ENCODE measurements around the gene ISY1. TPM values are rescaled to one million over a fixed set of nuclear protein-coding genes. Genes with fewer than 3 reads are reported as not detected.
"Not testable (repeated sequence)": the region's sequence is repeated elsewhere in the genome, so short reads cannot be mapped to it uniquely, and the experiment has no call there.

The ISY1 gene
- total RNA-seq, 1 donor from 2014 or later, result 31.9 TPM

DNA sequence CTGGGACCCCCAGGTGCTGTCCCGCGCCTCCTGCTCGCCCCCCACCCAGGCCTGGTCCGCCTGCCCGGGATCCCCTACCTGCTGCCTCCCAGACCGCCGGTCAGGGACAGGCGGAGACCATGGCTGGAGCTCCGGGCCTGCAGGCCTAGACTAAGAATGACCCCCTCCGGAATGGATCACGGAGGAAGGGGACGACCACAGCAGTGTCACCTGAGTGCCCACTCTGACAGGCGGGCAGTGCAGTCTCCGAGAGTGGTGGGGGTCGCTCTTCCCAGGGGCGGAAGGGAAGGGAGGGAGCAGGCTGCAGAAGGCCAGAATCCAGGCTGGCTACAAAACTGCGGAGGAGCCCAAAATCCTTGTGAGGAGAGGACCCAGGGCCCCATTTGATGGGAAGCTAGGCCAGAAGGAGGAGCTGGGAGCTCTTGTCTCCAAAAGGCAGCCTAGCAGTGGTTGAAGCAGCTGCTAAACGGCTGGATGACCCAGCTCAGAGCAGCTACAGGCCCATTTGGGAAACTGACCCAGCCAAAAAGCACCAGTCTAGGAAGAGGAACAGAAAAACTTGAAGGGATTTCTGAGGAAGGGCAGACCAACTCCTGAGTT is 38.4 kb downstream of the ISY1 start:
- ATAC-seq (peak; percentile 31), DNase-seq (ENCODE audit: low spot score) (peak; percentile 66)
- intact Hi-C loops (cut with DNase I), result no loop called here

DNA sequence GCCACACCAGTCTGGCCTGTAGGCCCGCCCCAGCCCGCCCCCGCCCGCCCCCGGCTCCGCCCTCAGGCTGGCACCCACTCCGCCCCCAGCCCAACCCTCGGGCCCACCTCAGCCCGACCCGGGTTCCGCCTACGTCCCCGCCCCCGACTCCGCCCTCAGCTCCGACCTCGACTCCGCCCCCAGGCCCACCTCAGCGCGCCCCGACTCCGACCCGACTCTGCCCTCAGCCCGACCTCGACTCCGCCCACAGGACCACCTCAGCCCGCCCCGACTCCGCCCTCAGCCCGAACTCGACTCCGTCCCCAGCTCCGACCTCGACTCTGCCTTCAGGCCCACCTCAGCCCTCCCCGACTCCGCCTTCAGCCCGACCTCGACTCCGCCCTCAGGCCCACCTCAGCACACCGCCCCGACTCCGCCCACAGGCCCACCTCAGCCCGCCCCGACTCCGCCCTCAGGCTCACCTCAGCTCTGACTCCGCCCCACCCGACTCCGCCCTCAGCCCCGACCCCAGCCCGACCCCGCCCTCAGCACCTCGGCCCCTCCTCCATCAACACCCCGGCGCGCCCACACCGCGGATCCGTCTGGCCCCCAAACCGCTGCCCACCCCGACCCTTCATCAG is 39.0 kb downstream of the ISY1 start, which contains the start of gene RAB43:
TSS of gene RAB43 (minus strand) at position 13 of the 620 bp plus-strand sequence. CDS start 315 bp downstream, outside the sequence.
- peak; percentile 92 for ATAC-seq
- intact Hi-C loops (cut with DNase I), result no loop called here

DNA sequence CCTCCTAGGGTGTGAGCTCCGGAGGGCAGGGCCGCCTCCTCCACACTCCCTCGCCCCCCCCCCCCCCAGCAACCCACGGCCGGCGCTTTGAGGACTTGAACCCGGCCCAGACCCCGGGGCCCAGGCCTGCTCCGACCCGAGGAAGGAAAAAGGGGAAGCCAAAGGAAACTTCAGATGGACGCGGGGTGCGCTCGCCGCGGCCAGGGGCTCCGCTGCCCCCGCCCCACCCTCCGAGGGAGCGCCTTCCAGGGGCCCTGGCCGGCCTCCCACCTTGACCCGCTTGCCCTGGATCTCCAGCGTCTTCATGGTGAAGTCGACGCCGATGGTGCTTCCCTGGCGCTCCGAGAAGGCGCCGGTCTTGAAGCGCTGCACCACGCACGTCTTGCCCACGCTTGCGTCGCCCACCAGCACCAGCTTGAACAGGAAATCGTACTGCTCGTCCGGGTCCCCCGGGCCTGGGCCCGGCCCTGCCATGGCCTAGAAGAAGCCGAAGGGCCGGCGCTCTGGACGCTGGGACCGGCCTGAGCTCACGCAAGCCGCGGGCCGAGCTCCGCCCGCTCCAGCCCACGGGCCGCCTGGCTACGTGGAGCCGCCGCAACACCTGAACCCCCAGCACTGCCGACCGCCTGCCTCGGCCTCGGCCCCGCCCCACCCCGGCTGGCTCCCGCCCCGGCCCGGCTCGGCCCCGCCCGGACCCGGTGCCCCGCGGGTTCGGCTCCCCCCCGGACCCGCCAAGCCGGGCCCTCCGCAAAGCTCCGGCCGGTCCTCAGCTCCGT is 39.7 kb downstream of the ISY1 start:
- intact Hi-C loops (cut with DNase I), result no loop called here
- DNase-seq (ENCODE audit: low spot score) (peak; percentile 63), ATAC-seq (peak; percentile 3)

More for the DNA sequence above, 39.0 kb downstream of the ISY1 start, which contains the start of gene RAB43:
- DNase-seq (ENCODE audit: low spot score), result peak; percentile 95

DNA sequence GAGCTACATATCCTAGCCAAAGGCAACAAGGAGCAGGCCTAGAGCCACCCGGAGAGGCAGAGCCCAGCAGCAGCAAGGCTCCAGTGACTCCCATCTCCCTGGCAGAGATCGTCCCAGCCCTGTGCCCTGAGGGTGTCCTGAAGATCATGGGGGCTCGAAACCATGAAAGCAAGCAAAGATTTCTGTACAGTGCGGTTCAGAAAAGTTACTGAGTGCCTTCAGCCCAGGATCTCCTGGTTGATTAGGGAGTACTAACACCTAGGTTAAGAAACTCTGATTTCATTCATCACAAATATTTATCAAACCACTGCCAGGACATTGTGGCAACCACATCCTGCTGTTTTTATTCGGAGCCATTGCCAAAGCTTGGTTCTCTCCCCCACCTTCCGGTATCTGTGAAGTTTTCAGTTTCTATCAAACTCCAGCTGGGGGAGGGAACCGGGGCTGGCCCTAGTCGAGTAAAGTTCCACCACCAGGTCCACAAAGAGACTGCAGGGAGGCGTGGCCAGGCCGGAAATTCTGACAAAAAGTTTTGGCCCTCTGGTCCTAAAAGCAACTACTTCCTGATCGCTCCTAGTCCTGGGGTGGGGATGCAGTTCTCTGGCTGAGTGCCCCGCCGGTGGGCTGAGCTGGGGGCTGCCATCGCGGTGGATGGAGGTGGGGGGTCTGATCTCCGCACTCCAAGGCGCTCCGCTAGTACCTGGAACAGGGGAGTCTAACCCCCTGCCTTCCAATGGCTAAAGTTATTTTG is 40.4 kb downstream of the ISY1 start:
- ATAC-seq, result peak; percentile 67
- DNase-seq (ENCODE audit: low spot score), result peak; percentile 89
- intact Hi-C loops (cut with DNase I), result no loop called here

DNA sequence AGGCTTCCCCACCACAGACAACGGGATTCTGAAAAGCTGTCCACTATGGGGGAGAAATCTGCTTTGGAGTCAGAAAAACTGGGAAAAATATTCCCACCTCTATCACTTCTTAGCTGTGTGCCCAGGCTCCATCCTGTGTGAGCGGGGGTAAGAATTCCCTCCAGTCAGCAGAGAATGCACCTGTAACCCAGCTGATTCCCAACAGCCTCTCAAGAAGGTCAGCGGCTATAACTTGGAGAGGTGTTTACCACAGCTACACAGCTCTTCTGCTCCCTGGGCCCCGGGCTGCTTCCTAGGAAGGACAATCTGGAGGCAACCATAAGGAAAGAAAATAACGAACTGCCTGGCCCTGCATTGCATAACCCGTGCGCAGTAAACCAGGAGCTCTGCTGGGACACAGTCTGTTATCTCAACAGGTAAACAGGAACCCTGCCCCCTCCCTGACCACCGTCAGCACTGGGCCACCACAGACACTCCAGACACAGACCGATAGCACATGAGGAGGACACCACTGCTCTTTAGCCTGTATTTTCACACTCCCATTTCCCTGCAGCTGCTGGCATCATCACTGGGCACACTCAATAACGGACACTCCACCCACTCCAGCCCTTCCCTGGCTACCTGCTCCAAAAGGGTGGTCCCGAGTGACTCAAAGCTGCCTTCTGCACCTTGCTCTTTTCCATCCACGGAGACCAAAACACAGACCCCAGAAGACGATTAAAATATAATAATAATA is 41.3 kb downstream of the ISY1 start:
- DNase-seq (ENCODE audit: low spot score), result no peak
- intact Hi-C loops (cut with DNase I), result no loop called here
- no peak for ATAC-seq

DNA sequence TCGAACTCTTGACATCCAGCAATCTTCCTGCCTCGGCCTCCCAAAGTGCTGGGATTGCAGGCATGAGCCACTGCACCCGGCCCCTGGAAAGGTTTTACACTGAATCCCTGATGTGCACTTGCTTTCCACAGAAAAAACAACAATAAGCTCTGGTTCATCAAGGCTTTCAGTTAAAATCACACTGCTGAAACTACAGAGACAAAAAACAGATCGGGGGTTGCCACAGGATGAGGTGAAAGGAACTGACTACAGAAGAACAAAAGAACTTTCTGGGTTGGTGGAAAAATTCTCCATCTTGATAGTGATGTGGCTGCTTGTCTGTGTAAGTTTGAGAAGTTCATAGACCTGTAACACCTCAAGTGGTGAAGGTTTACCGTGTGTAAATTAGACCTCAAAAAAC is 42.1 kb downstream of the ISY1 start:
- intact Hi-C loops (cut with DNase I), result no loop called here
- DNase-seq (ENCODE audit: low spot score), result no peak
- no peak for ATAC-seq

DNA sequence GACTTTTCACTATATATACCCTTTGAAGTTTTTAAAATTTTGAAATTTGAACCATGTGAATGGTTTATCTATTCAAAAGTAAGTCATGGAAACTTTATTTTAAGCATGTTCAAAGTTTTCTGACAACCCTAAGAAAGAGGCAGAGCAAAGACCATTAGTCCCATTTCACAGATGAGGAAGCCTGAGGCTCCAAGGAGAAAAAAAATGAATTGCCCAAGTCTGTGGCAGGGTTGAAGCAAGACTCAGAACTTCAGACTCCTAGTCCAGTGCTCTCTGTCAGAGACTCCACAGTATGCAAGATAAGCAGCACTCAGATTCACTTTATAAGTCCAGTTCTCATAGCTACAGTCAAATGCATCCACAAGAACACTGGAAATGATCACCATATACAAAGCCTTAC is 43.7 kb downstream of the ISY1 start:
- DNase-seq (ENCODE audit: low spot score), result no peak
- no peak for ATAC-seq
- intact Hi-C loops (cut with DNase I), result no loop called here

DNA sequence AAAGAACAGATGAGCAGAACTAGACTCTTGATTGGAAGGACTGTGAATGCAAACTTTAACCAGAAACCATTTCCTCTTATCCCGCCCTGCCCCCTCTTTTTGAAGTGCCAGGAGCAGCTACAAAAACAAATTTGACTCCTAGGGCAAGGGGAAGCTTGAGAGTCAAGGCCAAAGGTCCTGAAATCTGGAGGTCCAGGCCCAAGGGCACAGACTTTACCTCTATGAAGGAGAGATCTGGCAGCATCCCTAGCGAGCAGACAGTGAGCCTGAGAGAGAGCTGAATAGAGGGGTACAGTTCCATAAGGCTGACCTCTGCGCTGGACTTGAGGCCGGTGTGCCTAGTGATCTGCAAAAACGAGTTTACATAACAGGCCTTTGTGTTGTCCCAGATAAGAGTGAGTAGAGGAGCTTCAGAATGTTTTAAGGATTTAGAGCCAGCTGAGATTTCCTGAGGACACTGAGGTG is 44.3 kb downstream of the ISY1 start:
- DNase-seq (ENCODE audit: low spot score), result no peak
- intact Hi-C loops (cut with DNase I), result no loop called here
- ATAC-seq, result no peak

DNA sequence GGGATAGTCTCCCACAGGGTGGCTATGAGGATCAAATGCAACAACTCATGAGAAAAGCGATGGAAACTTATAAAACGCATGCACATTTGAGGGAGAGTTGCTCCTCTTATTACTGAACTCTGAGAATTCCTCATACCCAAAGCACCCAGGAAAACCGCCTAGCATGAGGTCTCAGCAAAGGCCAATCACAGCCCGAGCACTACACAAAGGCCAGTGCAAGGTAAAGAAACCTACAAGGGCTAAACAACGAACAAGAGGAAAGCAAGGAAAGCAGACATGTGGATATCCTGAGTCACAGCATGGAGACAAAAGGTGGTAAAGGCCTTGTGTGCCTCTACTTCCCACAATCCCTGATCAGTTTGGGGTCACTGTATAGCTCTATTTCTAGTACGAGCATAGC is 46.4 kb downstream of the ISY1 start:
- intact Hi-C loops (cut with DNase I), result no loop called here
- no peak for DNase-seq (ENCODE audit: low spot score)
- ATAC-seq, result no peak

DNA sequence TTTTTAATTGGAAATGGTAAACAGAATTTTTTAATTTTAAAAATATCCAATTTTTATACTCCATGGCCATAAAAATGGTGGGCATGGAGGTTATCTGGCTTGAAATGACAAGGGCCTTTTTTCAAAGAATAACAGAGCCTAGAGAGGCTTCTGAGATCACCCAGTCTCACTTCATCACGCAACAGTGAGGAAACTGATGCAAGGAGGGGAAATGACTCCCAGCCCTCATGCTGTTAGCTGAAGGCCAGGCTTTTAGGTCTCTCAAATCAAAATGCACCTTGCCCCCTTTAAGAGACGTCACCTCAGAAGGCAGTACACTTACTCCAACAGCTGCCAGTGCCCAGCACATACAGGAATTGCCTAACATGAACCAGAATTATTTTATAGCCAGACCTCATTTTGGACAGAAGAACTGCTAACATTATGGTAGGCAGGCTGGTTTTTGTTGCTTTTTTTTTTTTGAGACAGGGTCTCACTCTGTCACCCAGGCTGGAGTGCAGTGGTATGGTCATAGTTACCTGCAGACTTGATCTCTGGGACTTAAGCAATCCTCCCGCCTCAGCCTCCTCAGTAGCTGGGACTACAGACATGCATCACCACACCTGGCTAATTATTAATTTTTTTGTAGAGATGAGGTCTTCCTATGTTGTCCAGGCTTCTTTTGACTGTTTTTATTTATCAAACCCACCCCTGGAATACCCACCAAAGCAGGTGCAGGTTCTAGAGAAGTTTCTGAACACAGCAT is 48.4 kb downstream of the ISY1 start:
- ATAC-seq (no peak), DNase-seq (ENCODE audit: low spot score) (no peak)
- intact Hi-C loops (cut with DNase I), result no loop called here

DNA sequence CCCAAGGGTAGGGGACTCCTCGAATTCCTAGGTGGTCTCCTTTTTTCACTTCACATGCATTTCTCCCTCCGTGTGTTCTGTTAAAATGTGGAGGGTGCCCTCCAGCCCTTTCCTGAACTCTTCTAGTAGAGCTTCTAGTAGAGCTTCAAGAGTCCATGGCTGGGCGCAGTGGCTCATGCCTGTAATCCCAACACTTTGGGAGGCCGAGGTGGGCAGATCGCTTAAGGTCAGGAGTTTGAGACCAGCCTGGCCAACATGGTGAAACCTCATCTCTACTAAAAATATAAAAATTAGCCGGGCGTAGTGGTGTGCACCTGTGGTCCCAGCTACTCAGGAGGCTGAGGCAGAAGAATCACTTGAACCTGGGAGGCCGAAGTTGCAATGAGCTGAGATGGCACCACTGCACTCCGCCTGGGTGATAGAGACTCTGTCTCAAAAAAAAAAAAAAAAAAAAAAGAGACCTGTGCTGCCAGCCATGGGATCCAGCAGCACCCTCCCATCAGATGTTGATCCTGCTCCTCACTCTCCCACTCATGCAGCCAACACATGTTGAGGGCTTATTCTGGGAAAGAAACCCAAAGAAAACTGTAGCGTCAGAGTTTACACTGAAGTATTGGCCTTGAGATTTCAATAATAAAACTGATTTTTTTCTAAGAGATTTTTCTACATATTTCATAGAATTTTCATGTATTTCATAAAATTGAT is 49.6 kb downstream of the ISY1 start:
- ATAC-seq, result not testable (repeated sequence)

DNA sequence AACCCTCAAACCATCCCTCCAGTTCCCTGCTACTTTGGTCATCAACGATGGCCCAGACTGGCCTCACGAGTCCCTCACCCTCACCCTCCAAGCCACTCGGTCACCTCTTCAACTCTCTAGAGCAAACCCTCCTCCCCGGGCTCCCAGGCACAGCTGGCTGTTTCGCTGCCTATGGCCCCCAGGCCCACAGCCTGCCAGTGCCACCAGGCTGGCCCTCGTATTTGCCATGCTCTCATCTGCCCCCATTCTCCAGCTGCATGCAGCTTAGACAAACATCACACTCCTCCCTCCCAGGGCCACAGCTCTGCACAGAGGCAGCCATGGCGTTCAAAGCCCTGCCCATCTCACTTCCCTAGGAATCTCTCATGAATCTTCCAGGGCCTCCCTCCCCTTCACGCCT is 53.1 kb downstream of the ISY1 start:
- intact Hi-C loops (cut with DNase I), result no loop called here
- no peak for ATAC-seq

More for the DNA sequence above, 49.6 kb downstream of the ISY1 start:
- DNase-seq (ENCODE audit: low spot score); intact Hi-C loops (cut with DNase I): not testable (repeated sequence)

DNA sequence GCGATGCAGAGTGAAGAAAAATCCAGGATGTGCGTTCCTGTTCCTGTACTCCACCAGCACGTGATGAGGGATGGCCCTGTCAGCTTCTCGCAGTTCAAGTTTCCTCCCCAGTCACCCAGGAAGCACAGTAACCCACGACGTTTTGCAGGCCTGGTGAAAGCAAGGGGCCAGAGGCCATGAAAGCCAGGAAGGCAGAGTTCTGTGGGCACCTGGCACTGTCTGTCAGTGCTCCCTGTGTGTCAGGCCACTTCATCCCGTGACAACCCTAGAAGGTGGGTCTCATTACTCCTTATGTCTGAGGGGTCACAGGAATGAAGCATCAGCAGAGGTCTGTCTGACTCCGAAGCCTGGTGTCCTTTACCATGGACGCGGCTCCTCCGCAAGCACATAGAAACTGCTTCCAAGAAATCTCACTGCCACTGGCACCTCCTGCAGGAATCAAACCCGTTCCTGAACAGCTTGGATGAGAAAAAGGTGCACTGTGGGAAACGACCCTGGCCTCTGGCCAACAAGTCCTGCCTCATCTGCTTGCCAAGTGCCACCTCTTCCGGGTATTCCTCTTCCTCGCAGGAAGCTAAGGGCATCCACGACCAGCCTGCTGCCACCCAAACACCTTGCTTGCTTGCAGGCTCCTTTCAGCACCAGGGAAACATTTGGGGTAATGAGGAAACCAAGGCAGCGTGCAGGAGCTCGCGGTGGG is 53.8 kb downstream of the ISY1 start:
- DNase-seq (ENCODE audit: low spot score) (no peak), ATAC-seq (no peak)
- intact Hi-C loops (cut with DNase I), result no loop called here

More for the DNA sequence above, 53.1 kb downstream of the ISY1 start:
- DNase-seq (ENCODE audit: low spot score), result no peak

DNA sequence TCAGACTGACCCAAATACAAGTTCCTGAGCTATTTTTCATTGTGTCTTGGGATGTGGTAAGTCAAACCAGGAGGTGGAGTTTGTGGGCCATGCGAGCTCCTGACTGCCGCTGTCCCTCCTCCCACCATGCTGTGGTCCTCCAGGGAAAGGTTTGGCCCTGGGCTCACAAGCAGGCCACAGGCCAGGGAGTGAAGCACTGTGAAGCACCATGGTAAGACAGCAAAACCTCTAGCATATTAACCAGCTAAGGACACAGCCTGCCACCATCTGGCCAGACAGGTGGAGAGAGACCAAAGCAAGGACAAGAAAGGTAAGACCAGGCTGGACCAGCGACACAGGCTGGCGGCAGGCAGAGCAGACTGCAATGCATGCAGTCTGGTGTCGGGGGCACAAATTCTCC is 54.5 kb downstream of the ISY1 start:
- intact Hi-C loops (cut with DNase I), result no loop called here
- DNase-seq (ENCODE audit: low spot score), result no peak
- ATAC-seq, result peak; percentile 64

DNA sequence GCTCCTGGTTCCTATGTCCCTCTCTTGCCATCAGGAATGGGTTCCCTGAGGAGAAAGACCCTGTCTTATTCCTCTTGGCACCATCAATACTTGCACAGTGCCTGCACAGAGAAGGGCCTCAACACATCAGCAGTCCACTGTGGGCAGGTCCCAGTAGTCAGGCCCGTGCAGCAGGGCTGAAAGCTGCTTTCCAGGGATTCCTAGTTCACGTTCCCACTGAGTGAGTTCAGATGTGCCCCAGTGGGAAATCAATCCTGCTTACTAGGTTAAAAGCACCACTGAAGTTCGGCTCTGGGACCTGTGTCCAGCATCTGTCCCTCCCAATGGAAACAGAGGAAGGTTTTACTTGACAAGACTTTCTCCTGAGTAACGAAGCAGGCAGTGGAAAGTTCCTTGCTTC is 55.0 kb downstream of the ISY1 start:
- intact Hi-C loops (cut with DNase I), result no loop called here
- DNase-seq (ENCODE audit: low spot score) (no peak), ATAC-seq (no peak)

DNA sequence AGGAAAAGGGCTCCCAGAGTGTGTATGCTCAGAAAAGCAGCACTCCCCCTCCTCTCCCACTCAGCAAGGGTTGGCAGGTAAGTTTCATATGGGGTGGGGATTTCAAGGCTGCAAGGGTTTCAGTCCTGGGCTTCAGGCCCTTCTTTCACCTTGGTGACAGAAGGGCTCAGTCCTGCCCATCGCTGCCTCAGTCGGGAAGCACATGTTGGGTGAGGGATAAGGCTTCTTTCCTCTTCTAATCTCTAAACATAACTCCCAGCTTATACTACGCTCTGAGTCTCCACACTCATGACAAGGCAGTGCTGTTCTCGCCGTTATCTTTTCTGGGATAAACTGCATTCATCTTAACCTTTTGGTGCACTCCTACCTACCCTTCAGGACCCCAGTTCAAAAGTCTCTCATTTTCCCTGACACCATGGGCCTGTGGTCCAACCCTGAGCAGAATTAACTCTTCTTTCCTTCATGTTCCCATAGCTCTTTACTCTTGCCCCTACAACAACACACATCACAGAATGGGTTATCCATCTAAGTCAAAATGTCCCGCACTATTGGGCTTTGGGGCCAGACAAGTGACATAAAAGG is 56.3 kb downstream of the ISY1 start:
- no peak for DNase-seq (ENCODE audit: low spot score)
- intact Hi-C loops (cut with DNase I), result no loop called here
- ATAC-seq, result no peak
